Esophagus squamous epithelium (tissue), 4 donors: ENCODE results near the gene MED27.

Experiments used
- CTCF ChIP-seq, 6 experiments: fragments of 450-650 bp in 4 of 6; fragments of 200-600 bp in 2 of 6; sonication (generic) in 2 of 6; IDR thresholded peaks; one replicate each; pipeline ENCODE4 v1.5.1; 2016 to 2019; ENCODE audit warnings: antibody characterized with exemption in 6 of 6, mild to moderate bottlenecking in 4 of 6, moderate library complexity in 4 of 6
- POLR2A ChIP-seq, 4 donors: fragments of 450-650 bp; IDR thresholded peaks; one replicate each; pipeline ENCODE4 v1.6.1; 2017; ENCODE audit warnings: antibody characterized with exemption in 4 of 4, mild to moderate bottlenecking in 4 of 4, moderate library complexity in 3 of 4

GRCh38 chr9:131951905-131952304 is 127.8 kb downstream of the MED27 start:
- TF ChIP-seq CTCF (IDR thresholded peaks at IDR 0.05) (no peak), POLR2A (IDR thresholded peaks at IDR 0.05) (no peak)
